Ectodermal cell (in vitro differentiated cells): ENCODE results near the gene ARL8A.
"Not testable (repeated sequence)": the region's sequence is repeated elsewhere in the genome, so short reads cannot be mapped to it uniquely, and the experiment has no call there.

Experiments
- H3K27ac ChIP-seq: 2 replicates; pipeline ENCODE4 v1.7.0; 2013; ENCODE audit warnings: mild to moderate bottlenecking, low read depth, low read length; ENCODE audit not compliant: insufficient read depth, poor library complexity, severe bottlenecking
- H3K27me3 ChIP-seq: 2 replicates; pipeline ENCODE4 v1.7.0; 2013; ENCODE audit warnings: mild to moderate bottlenecking, low read length; ENCODE audit not compliant: insufficient read depth, control insufficient read depth, poor library complexity, severe bottlenecking
- H3K36me3 ChIP-seq: one replicate; pipeline ENCODE4 v1.7.0; 2013; ENCODE audit warnings: low read length; ENCODE audit not compliant: control insufficient read depth, insufficient read depth
- H3K4me1 ChIP-seq: one replicate; pipeline ENCODE4 v1.7.0; 2013; ENCODE audit warnings: low read length; ENCODE audit not compliant: control insufficient read depth, insufficient read depth
- H3K4me3 ChIP-seq: 2 replicates; pipeline ENCODE4 v1.7.0; 2013; ENCODE audit warnings: low read depth, low read length, control low read depth; ENCODE audit not compliant: insufficient read depth
- H3K9me3 ChIP-seq: 2 replicates; pipeline ENCODE4 v1.7.0; 2013; ENCODE audit warnings: mild to moderate bottlenecking, low read length, moderate library complexity; ENCODE audit not compliant: control insufficient read depth
- WGBS, 2 experiments: methylation state at CpG; one replicate each; pipeline ENCODE4 v1.1.7; 2013; ENCODE audit warnings: missing lambda C conversion rate in 2 of 2; 5-methylcytosine and 5-hydroxymethylcytosine counted together

The ARL8A gene

GRCh38 chr1:202112859-202113689 is 31.5 kb downstream of the ARL8A start:
- H3K4me1 ChIP-seq, result peaks cover 3% of the 10 kb centered on the region
- H3K27ac ChIP-seq, result no peak overlapping the region
- no peaks in the 10 kb centered on the region for H3K36me3 ChIP-seq
- H3K4me3 ChIP-seq, result no peak overlapping the region
- no peaks in the 10 kb centered on the region for H3K27me3 ChIP-seq
- no peaks in the 10 kb centered on the region for H3K9me3 ChIP-seq
- 53 to 55% methylated on average over 5 of the region's 5 CpGs for WGBS, 2 experiments

DNA sequence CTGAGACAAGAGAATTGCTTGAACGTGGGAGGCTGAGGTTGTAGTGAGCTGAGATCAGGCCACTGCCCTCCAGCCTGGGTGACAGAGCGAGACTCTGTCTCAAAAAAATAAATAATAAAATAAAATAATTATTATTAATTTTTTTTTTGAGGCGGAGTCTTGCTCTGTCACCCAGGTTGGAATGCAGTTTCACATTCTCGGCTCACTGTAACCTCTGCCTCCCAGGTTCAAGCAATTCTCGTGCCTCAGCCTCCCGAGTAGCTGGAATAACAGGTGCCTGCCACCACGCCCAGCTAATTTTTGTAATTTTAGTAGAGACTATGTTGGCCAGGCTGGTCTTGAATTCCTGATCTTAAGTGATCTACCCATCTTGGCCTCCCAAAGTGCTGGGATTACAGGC is 32.9 kb downstream of the ARL8A start:
- WGBS, 2 experiments, result 96% methylated on average over 6 of the region's 7 CpGs
- not testable (repeated sequence) for H3K4me3 ChIP-seq

GRCh38 chr1:202110977-202111376 is 33.6 kb downstream of the ARL8A start:
- Histone ChIP-seq H3K27ac (no peak overlapping the region), H3K36me3 (no peaks in the 10 kb centered on the region), H3K9me3 (no peaks in the 10 kb centered on the region), H3K4me1 (peaks cover 24% of the 10 kb centered on the region), H3K4me3 (no peak overlapping the region), H3K27me3 (no peaks in the 10 kb centered on the region)
- 77 to 95% methylated on average over 3 of the region's 3 CpGs for WGBS, 2 experiments

More for the DNA sequence above, 32.9 kb downstream of the ARL8A start:
- H3K27ac ChIP-seq, H3K9me3 ChIP-seq, H3K36me3 ChIP-seq, H3K27me3 ChIP-seq: not testable (repeated sequence)
- peaks cover 18% of the 10 kb centered on the region for H3K4me1 ChIP-seq

DNA sequence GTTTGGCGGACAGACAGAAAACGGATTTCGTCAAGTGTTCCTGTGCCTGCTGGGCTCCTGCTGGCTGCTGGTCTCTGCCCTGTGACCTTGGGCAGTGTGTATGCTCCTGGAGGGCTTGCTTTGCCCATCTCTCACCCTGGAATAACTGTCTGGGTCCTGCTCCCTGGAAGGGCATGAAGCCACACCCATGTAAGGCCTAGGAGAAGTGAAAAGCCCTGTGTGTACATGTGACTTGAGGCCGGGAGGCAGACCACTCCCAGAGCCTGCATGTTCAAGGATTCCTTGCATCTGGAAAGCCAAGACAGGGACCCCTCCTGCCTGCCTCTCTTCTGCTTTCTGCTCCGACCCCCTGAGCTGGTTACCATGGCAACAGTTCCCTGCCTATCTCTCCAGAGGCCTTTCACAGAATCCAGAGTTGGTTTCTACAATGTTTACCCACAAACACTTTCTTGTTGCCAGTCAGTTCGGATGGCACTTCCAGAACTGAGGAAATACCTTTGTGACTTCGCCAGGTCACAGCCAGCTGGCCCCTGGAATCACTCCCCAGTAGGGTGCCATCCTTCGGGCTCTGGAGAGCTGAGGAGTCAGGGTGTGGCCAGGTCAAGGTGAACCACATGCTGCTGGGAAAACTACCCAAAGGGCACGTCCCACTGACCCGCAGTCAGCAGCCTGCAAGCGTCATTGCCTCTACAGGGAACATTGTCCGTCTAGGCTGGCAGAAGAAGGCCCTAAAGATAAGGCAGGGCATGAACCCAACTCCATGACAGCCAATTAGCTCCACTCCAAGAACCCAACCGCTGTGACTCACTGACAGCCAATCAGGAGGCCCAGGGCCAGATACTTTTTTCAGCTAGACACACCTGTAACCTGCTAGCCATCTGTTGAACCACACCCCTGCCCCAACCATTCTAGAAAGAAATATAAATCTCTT is 36.5 kb downstream of the ARL8A start:
- H3K9me3 ChIP-seq, result no peaks in the 10 kb centered on the region

DNA sequence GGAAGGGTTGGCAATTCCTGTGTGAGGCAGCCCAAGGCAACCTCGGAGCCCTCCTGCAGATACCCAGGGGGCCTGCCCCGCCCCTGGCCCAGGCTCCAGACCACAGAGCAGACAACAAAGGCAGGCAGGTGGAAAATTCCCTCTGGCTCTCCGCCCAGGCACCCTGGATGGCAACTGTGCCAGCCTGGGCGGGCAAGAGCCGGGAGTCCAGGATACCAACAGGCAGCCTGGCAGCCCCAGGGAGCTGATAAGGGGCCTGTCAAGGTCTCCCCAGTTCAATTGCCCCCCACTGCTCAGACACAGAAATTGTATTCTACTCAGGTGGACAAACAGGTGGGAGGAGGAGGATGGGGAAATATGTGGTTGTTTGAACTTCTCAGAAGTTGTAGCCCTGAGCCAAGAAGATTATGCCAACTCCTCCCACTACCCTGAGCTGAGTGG is 37.2 kb downstream of the ARL8A start:
- Histone ChIP-seq H3K27ac (no peak overlapping the region), H3K4me3 (no peak overlapping the region), H3K4me1 (peaks cover 33% of the 10 kb centered on the region), H3K27me3 (no peaks in the 10 kb centered on the region), H3K36me3 (no peaks in the 10 kb centered on the region), H3K9me3 (no peaks in the 10 kb centered on the region)
- WGBS, 2 experiments, result 77 to 82% methylated on average over 5 of the region's 5 CpGs

More for the DNA sequence above, 36.5 kb downstream of the ARL8A start:
- Histone ChIP-seq H3K27ac (no peak overlapping the region), H3K4me3 (no peak overlapping the region), H3K27me3 (no peaks in the 10 kb centered on the region), H3K36me3 (no peaks in the 10 kb centered on the region), H3K4me1 (peaks cover 33% of the 10 kb centered on the region)
- WGBS, 2 experiments, result 76 to 81% methylated on average over 13 of the region's 13 CpGs

GRCh38 chr1:202106340-202107254 is 37.9 kb downstream of the ARL8A start:
- Histone ChIP-seq H3K36me3 (no peaks in the 10 kb centered on the region), H3K4me3 (no peak overlapping the region), H3K4me1 (peaks cover 36% of the 10 kb centered on the region), H3K27me3 (no peaks in the 10 kb centered on the region), H3K27ac (no peak overlapping the region), H3K9me3 (no peaks in the 10 kb centered on the region)
- WGBS, 2 experiments, result 86 to 88% methylated on average over 10 of the region's 10 CpGs

GRCh38 chr1:202105571-202106339 is 38.8 kb downstream of the ARL8A start:
- no peaks in the 10 kb centered on the region for H3K36me3 ChIP-seq
- H3K27me3 ChIP-seq, result no peaks in the 10 kb centered on the region
- H3K27ac ChIP-seq, result peak overlapping the region; percentile 79
- no peak overlapping the region for H3K4me3 ChIP-seq
- no peaks in the 10 kb centered on the region for H3K9me3 ChIP-seq
- 18 to 24% methylated on average over 9 to 10 of the region's 10 CpGs for WGBS, 2 experiments
- H3K4me1 ChIP-seq, result peaks cover 39% of the 10 kb centered on the region

GRCh38 chr1:202104073-202104472 is 40.5 kb downstream of the ARL8A start:
- Histone ChIP-seq H3K9me3 (no peaks in the 10 kb centered on the region), H3K27me3 (no peaks in the 10 kb centered on the region), H3K27ac (no peak overlapping the region), H3K36me3 (no peaks in the 10 kb centered on the region), H3K4me1 (peaks cover 39% of the 10 kb centered on the region), H3K4me3 (no peak overlapping the region)
- 89 to 93% methylated on average over 10 of the region's 10 CpGs for WGBS, 2 experiments

- Histone ChIP-seq H3K9me3 (no peaks in the 10 kb centered on the region), H3K4me3 (no peak overlapping the region), H3K27ac (no peak overlapping the region), H3K4me1 (peaks cover 17% of the 10 kb centered on the region), H3K36me3 (no peaks in the 10 kb centered on the region), H3K27me3 (no peaks in the 10 kb centered on the region)
- 65 to 72% methylated on average over 4 of the region's 4 CpGs for WGBS, 2 experiments
Measured at GRCh38 chr1:202101184-202101583, 43.4 kb downstream of the ARL8A start.
